ENCODE results near the gene TCEA3.

TCEA3 gene

DNA sequence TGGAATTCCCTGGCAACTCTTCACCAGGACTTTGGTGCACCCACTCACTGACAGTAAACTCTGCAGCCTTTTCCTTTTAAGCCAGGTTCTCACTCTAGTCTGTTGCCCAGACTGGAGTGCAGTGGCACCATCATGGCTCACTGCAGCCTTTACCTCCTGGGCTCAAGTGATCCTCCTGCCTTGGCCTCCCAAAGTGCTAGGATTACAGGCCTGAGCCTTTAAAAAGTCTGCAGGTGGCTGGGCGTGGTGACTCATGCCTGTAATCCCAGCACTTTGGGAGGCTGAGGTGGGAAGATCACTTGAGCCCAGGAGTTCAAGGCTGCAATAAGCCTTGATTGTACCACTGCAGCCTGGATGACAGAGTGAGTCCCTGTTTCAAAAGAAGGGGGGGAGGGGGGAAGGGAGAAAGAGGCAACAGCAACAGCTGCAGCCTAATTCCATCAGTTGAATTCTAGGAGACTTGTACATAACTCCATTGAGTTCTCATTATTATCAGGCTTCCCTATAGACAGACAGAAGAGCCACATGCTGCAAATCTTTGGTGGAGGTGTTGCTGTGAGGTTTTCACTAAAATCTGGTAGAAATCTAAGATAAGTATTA lies 72.4 kb downstream of the TCEA3 start:
- TF ChIP-seq CTCF (conservative IDR thresholded peaks at IDR 0.05) (no peak), ZFX (IDR thresholded peaks at IDR 0.05) (no peak)

GRCh38 chr1:23345920-23346319 lies 78.6 kb downstream of the TCEA3 start:
- TF ChIP-seq CTCF (conservative IDR thresholded peaks at IDR 0.05) (no peak), ZFX (IDR thresholded peaks at IDR 0.05) (no peak)
- H3K27ac ChIP-seq, result no peak overlapping the region

More for the DNA sequence above, 72.4 kb downstream of the TCEA3 start:
- no peak overlapping the region for H3K27ac ChIP-seq

DNA sequence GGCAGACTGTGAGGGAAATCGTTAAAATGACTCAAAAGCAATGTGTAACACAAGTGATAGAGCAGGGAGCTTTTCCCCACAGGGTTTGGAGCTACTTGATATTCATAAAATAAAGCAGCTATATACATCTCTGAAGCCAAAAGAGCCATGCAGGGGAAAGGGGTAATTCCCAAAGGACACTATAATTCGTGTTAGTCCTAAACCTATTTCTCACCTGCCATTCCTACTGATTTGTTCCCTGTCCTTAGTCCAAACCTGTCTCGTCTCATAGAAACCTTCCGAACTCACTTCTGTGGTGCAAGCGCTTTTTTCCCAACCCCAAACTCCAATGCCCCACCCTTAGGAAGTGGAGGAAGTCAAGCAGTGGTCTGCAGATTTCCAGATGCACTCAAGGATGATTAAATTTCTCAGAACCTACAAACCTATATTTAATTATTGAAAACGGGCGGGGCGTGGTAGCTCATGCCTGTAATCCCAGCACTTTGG lies 79.5 kb downstream of the TCEA3 start:
- TF ChIP-seq ZFX (IDR thresholded peaks at IDR 0.05), result no peak
- TF ChIP-seq CTCF (conservative IDR thresholded peaks at IDR 0.05), result no peak

GRCh38 chr1:23344111-23344986 lies 80.2 kb downstream of the TCEA3 start, which contains the start of gene HNRNPR:
TSS of gene HNRNPR (minus strand) at chr1:23344284. CDS start at chr1:23341008, 3,276 bp downstream.
- H3K27ac ChIP-seq, result peak within 1 kb of the TSS; percentile 99
- peak; percentile 66 for TF ChIP-seq ZFX (IDR thresholded peaks at IDR 0.05)
- TF ChIP-seq CTCF (conservative IDR thresholded peaks at IDR 0.05), result no peak

More for the DNA sequence above, 79.5 kb downstream of the TCEA3 start:
- H3K27ac ChIP-seq, result peak overlapping the region; percentile 99

- H3K27ac ChIP-seq, result peak overlapping the region; percentile 99
- TF ChIP-seq CTCF (conservative IDR thresholded peaks at IDR 0.05), result no peak
- peak; percentile 91 for TF ChIP-seq ZFX (IDR thresholded peaks at IDR 0.05)
Observed at GRCh38 chr1:23343221-23344110, 81.1 kb downstream of the TCEA3 start.

GRCh38 chr1:23341931-23342692 lies 82.4 kb downstream of the TCEA3 start:
- H3K27ac ChIP-seq, result no peak overlapping the region

More at GRCh38 chr1:23341931-23342692, 82.4 kb downstream of the TCEA3 start:
- TF ChIP-seq CTCF (conservative IDR thresholded peaks at IDR 0.05) (no peak), ZFX (IDR thresholded peaks at IDR 0.05) (no peak)
